Measurements from ENCODE around the gene CYP2D6. TPM values are rescaled to one million over a fixed set of nuclear protein-coding genes. Genes with fewer than 3 reads are reported as not detected.
"Not testable (repeated sequence)": the region's sequence is repeated elsewhere in the genome, so short reads cannot be mapped to it uniquely, and the experiment has no call there.

CYP2D6 gene
- polyA plus RNA-seq (2012; ENCODE audit: missing spikeins): 1.4 TPM

- not testable (repeated sequence) for FAIRE-seq; DNase-seq (ENCODE audit: insufficient read length)
Measured at GRCh38 chr22:42130639-42131431, at the start of gene CYP2D6. TSS of gene CYP2D6 (minus strand) at chr22:42130810. CDS start at chr22:42130791, 19 bp downstream.

GRCh38 chr22:42179616-42180015 lies 49.0 kb upstream of the CYP2D6 start:
- TF ChIP-seq POLR2AphosphoS5 (IDR thresholded peaks at IDR 0.05; ENCODE audit: low read depth, low read length) (no peak), TAF1 (IDR thresholded peaks at IDR 0.05; ENCODE audit: borderline replicate concordance, low read depth, low read length) (no peak), POLR2A (IDR thresholded peaks at IDR 0.05; ENCODE audit: low read depth, low read length) (no peak)
- FAIRE-seq: peak; percentile 78
- no peak for DNase-seq (ENCODE audit: insufficient read length)

- TF ChIP-seq TAF1 (IDR thresholded peaks at IDR 0.05; ENCODE audit: borderline replicate concordance, low read depth, low read length) (no peak), POLR2A (IDR thresholded peaks at IDR 0.05; ENCODE audit: low read depth, low read length) (no peak), POLR2AphosphoS5 (IDR thresholded peaks at IDR 0.05; ENCODE audit: low read depth, low read length) (no peak)
- DNase-seq (ENCODE audit: insufficient read length): no peak
- no peak for FAIRE-seq
Measured at GRCh38 chr22:42178910-42179519, 48.4 kb upstream of the CYP2D6 start.

GRCh38 chr22:42177891-42178336 lies 47.3 kb upstream of the CYP2D6 start:
- TF ChIP-seq POLR2AphosphoS5 (IDR thresholded peaks at IDR 0.05; ENCODE audit: low read depth, low read length): no peak
- TF ChIP-seq TAF1 (IDR thresholded peaks at IDR 0.05; ENCODE audit: borderline replicate concordance, low read depth, low read length): no peak
- TF ChIP-seq POLR2A (IDR thresholded peaks at IDR 0.05; ENCODE audit: low read depth, low read length): no peak
- no peak for DNase-seq (ENCODE audit: insufficient read length)
- peak; percentile 80 for FAIRE-seq

GRCh38 chr22:42176255-42176915 lies 45.8 kb upstream of the CYP2D6 start:
- TF ChIP-seq TAF1 (IDR thresholded peaks at IDR 0.05; ENCODE audit: borderline replicate concordance, low read depth, low read length) (no peak), POLR2A (IDR thresholded peaks at IDR 0.05; ENCODE audit: low read depth, low read length) (no peak), POLR2AphosphoS5 (IDR thresholded peaks at IDR 0.05; ENCODE audit: low read depth, low read length) (no peak)
- DNase-seq (ENCODE audit: insufficient read length) (no peak), FAIRE-seq (peak; percentile 40)

- FAIRE-seq: no peak
Measured at GRCh38 chr22:42174062-42174461, 43.5 kb upstream of the CYP2D6 start.

GRCh38 chr22:42173183-42173926 lies 42.7 kb upstream of the CYP2D6 start:
- TF ChIP-seq TAF1 (IDR thresholded peaks at IDR 0.05; ENCODE audit: borderline replicate concordance, low read depth, low read length): no peak
- no peak for FAIRE-seq
- DNase-seq (ENCODE audit: insufficient read length): no peak

More at GRCh38 chr22:42174062-42174461, 43.5 kb upstream of the CYP2D6 start:
- DNase-seq (ENCODE audit: insufficient read length): no peak
- TF ChIP-seq POLR2A (IDR thresholded peaks at IDR 0.05; ENCODE audit: low read depth, low read length): no peak
- TF ChIP-seq POLR2AphosphoS5 (IDR thresholded peaks at IDR 0.05; ENCODE audit: low read depth, low read length): no peak
- TF ChIP-seq TAF1 (IDR thresholded peaks at IDR 0.05; ENCODE audit: borderline replicate concordance, low read depth, low read length): no peak

- TF ChIP-seq TAF1 (IDR thresholded peaks at IDR 0.05; ENCODE audit: borderline replicate concordance, low read depth, low read length) (no peak), POLR2AphosphoS5 (IDR thresholded peaks at IDR 0.05; ENCODE audit: low read depth, low read length) (no peak), POLR2A (IDR thresholded peaks at IDR 0.05; ENCODE audit: low read depth, low read length) (no peak)
- no peak for FAIRE-seq
- DNase-seq (ENCODE audit: insufficient read length): no peak
Measured at GRCh38 chr22:42172773-42173172, 42.2 kb upstream of the CYP2D6 start.

- FAIRE-seq: peak; percentile 21
- DNase-seq (ENCODE audit: insufficient read length): no peak
- TF ChIP-seq TAF1 (IDR thresholded peaks at IDR 0.05; ENCODE audit: borderline replicate concordance, low read depth, low read length) (no peak), POLR2AphosphoS5 (IDR thresholded peaks at IDR 0.05; ENCODE audit: low read depth, low read length) (no peak), POLR2A (IDR thresholded peaks at IDR 0.05; ENCODE audit: low read depth, low read length) (no peak)
Measured at GRCh38 chr22:42171946-42172719, 41.5 kb upstream of the CYP2D6 start.

GRCh38 chr22:42171417-42171816 lies 40.8 kb upstream of the CYP2D6 start:
- no peak for TF ChIP-seq POLR2AphosphoS5 (IDR thresholded peaks at IDR 0.05; ENCODE audit: low read depth, low read length)
- no peak for TF ChIP-seq POLR2A (IDR thresholded peaks at IDR 0.05; ENCODE audit: low read depth, low read length)
- no peak for TF ChIP-seq TAF1 (IDR thresholded peaks at IDR 0.05; ENCODE audit: borderline replicate concordance, low read depth, low read length)
- no peak for FAIRE-seq
- no peak for DNase-seq (ENCODE audit: insufficient read length)

Data from GM12892 (cell line).